ENCODE results near the gene MTUS2. TPM values are rescaled to one million over a fixed set of nuclear protein-coding genes. Genes with fewer than 3 reads are reported as not detected.

Gene MTUS2
- total RNA-seq, 1 donor from 2014 or later, result 0.41 TPM

DNA sequence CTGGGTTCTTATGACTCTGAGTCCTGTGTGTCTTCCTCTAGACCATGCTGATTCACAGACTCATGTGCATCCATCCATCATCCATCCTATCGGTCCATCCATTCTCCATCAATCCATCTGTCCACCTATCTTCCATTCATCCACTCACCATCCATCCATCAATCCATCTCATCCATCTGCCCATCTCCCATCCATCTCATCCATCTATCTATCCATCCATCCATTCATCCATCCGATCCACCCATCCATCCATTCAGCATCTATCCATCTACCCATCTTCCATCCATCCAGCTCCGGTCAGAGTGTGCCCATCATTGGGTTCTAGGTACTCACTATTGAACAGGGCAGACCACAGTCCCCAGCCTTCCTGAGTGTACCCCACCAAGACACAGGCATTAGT, 699.8 kb downstream of the MTUS2 start:
- peaks cover 44% of the 10 kb centered on the region for H3K36me3 ChIP-seq
- ATAC-seq (no peak), DNase-seq (no peak)
- no peaks in the 10 kb centered on the region for H3K9me3 ChIP-seq
- intact Hi-C loops (cut with DNase I), result no loop called here
- no peaks in the 10 kb centered on the region for H3K4me1 ChIP-seq
- H3K27me3 ChIP-seq, result no peaks in the 10 kb centered on the region
- TF ChIP-seq, protein P1, sequence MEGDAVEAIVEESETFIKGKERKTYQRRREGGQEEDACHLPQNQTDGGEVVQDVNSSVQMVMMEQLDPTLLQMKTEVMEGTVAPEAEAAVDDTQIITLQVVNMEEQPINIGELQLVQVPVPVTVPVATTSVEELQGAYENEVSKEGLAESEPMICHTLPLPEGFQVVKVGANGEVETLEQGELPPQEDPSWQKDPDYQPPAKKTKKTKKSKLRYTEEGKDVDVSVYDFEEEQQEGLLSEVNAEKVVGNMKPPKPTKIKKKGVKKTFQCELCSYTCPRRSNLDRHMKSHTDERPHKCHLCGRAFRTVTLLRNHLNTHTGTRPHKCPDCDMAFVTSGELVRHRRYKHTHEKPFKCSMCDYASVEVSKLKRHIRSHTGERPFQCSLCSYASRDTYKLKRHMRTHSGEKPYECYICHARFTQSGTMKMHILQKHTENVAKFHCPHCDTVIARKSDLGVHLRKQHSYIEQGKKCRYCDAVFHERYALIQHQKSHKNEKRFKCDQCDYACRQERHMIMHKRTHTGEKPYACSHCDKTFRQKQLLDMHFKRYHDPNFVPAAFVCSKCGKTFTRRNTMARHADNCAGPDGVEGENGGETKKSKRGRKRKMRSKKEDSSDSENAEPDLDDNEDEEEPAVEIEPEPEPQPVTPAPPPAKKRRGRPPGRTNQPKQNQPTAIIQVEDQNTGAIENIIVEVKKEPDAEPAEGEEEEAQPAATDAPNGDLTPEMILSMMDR (IDR thresholded peaks at IDR 0.05), result no peak
- H3K27ac ChIP-seq, result no peak overlapping the region
- no peak overlapping the region for H3K4me3 ChIP-seq

DNA sequence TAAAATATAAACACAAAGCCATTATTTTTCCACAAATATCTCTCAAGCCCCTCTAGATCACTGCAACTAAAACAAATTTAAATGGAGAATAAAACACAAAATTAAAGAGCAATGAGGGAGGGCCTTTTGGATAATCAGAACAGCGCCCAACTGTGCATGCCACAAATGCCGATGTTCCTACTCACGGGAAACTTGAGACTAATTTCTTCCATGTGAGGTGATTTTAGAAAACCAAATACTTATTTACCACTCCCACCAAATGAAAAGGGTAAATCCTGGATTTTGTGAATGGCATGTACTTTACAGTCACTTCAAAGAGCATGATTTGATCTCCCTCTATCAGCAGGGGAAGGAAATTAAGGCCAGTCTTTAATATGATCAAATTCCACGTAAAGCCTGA, 700.5 kb downstream of the MTUS2 start:
- DNase-seq (no peak), ATAC-seq (no peak)
- no peaks in the 10 kb centered on the region for H3K4me1 ChIP-seq
- H3K4me3 ChIP-seq, result no peak overlapping the region
- peaks cover 39% of the 10 kb centered on the region for H3K36me3 ChIP-seq
- H3K27me3 ChIP-seq, result no peaks in the 10 kb centered on the region
- no peak overlapping the region for H3K27ac ChIP-seq
- no peaks in the 10 kb centered on the region for H3K9me3 ChIP-seq
- TF ChIP-seq, protein P1 (IDR thresholded peaks at IDR 0.05), result no peak
- intact Hi-C loops (cut with DNase I), result no loop called here

- no peak for DNase-seq
- Histone ChIP-seq H3K4me3 (no peak overlapping the region), H3K36me3 (peaks cover 33% of the 10 kb centered on the region), H3K9me3 (no peaks in the 10 kb centered on the region), H3K27ac (no peak overlapping the region), H3K4me1 (no peaks in the 10 kb centered on the region), H3K27me3 (no peaks in the 10 kb centered on the region)
- ATAC-seq, result no peak
- TF ChIP-seq, protein P1 (IDR thresholded peaks at IDR 0.05), result no peak
- intact Hi-C loops (cut with DNase I), result no loop called here
Observed at GRCh38 chr13:29521336-29521735, 701.2 kb downstream of the MTUS2 start.

DNA sequence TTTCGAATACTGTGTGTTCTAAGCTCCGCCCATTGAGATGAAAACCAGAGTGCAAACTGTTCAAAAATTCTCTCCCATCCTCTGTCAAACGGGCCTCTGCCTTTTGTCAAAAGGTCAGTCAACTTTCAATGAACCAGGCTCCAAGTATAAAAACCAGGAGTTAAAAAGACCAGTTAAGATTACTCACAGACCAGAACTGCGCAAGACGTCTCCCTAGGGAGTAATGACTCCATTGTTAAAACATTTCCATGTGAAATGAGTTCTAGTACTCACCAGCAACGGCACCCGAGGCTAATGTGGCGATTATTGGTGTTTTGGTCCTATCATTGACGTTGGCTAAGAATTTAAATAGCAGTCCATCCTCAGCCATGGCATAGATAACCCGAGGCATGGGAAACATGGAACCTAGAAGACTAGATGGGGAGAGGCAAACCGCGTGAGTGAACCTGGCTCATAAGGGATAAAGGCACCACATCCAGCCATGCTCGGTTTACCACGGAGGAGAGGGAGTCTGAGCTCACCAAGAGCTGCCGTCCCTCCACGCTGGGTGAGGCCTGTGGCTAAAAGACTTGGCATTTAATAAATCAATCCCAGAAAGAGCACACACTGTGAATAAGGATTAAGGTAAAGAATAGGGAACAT, 702.0 kb downstream of the MTUS2 start:
- Histone ChIP-seq H3K27me3 (no peaks in the 10 kb centered on the region), H3K27ac (no peak overlapping the region), H3K36me3 (peaks cover 25% of the 10 kb centered on the region), H3K4me3 (no peak overlapping the region), H3K9me3 (no peaks in the 10 kb centered on the region), H3K4me1 (no peaks in the 10 kb centered on the region)
- intact Hi-C loops (cut with DNase I), result no loop called here
- TF ChIP-seq, protein P1 (IDR thresholded peaks at IDR 0.05), result no peak
- DNase-seq (no peak), ATAC-seq (no peak)

GRCh38 chr13:29523199-29523961, 703.2 kb downstream of the MTUS2 start:
- intact Hi-C loops (cut with DNase I), result no loop called here
- TF ChIP-seq, protein P1 (IDR thresholded peaks at IDR 0.05), result no peak
- H3K27me3 ChIP-seq, result no peaks in the 10 kb centered on the region
- DNase-seq, result peak; percentile 51
- no peak overlapping the region for H3K4me3 ChIP-seq
- peaks cover 15% of the 10 kb centered on the region for H3K36me3 ChIP-seq
- no peaks in the 10 kb centered on the region for H3K9me3 ChIP-seq
- no peak overlapping the region for H3K27ac ChIP-seq
- H3K4me1 ChIP-seq, result no peaks in the 10 kb centered on the region
- ATAC-seq, result no peak
